ENCODE results near the gene MCM5.

Gene MCM5

DNA sequence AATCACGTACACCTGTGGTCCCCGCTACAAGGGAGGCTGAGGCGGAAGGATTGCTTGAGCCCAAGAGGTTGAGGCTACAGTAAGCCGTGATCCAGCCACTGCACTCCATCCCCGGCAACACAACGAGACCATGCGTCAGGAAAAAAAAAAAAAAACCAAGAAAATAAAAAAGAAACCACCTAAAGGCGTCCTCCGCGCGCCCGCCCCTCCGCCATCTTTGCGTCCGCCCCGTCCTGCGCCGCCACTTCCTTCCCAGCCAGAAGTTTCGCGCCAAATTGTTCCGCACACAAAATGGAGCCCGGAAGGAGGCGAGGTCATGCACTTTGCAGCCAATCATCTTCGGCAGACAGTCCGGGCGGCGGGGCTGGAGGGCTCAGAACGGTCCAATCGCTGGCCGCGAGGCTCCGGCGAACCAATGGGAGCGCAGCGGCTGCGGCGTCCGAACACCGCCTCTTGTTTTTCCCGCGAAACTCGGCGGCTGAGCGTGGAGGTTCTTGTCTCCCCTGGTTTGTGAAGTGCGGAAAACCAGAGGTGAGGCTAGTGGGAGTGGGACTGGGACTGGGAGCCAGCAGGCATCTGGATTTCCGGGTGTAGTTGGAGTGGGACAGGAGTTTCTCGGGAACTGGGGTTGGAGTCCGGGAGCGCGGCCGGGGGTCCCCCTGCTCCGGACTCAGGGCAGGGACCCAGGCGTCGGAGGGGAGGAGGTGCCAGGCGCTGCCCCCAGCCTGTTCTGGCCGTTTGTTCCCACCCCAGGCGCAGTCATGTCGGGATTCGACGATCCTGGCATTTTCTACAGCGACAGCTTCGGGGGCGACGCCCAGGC is at the start of gene MCM5:
TSS of gene MCM5 (plus strand) at position 463 of the 823 bp plus-strand sequence. CDS start at position 762, 299 bp downstream.
- TF ChIP-seq GATA3 (IDR thresholded peaks at IDR 0.05; ENCODE audit: low read depth, low read length) = no peak
- no peak for TF ChIP-seq GATA2 (IDR thresholded peaks at IDR 0.05; ENCODE audit: low read depth, low read length)

DNA sequence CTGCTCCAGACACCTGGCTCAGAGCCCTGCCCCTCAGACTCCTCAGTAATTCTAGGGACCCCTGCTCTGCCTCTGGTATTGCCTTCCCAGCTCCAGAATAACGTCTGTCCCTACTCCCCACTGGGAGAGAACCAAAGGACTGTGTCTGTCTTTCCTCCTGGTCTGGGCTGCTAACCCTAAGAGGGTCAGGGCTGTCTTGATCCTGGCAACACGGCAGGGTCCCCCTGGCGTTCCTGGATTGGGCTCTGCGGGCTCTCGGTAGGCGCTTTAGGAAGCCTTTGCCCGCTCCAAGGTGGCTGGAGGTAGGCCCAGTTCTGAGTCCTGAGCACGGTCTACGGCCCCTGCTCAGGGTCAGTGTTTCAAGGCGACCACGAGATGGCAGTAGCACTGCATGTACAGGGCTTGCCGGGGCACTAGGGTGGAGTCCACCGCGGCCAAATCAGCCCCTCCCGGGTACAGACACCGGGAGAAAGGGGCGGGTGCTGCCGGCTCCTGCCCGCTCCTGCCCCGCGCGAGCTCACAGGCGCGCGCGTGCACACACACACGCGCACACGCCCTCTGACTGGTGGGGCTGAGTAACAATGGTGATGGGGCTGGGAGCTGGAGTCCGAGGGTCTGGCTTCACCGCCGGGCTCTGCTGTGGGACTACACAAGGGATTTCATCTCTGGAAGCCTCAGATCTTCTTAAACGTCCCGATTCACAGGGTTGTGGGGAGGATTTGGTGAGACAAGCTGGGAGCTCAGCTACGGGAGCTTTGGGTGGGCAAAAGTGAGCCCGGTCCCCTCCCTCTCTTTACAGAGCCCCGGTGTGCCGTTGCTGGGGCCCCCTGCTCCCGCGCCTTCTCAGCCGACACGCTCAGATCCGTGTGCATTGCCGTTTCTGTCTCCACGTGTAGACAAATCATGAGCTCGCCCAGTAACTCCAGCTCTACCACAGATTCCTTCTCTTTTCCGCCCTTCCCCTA is 49.1 kb upstream of the MCM5 start:
- TF ChIP-seq GATA2 (IDR thresholded peaks at IDR 0.05; ENCODE audit: low read depth, low read length) = no peak
- TF ChIP-seq GATA3 (IDR thresholded peaks at IDR 0.05; ENCODE audit: low read depth, low read length) = no peak

DNA sequence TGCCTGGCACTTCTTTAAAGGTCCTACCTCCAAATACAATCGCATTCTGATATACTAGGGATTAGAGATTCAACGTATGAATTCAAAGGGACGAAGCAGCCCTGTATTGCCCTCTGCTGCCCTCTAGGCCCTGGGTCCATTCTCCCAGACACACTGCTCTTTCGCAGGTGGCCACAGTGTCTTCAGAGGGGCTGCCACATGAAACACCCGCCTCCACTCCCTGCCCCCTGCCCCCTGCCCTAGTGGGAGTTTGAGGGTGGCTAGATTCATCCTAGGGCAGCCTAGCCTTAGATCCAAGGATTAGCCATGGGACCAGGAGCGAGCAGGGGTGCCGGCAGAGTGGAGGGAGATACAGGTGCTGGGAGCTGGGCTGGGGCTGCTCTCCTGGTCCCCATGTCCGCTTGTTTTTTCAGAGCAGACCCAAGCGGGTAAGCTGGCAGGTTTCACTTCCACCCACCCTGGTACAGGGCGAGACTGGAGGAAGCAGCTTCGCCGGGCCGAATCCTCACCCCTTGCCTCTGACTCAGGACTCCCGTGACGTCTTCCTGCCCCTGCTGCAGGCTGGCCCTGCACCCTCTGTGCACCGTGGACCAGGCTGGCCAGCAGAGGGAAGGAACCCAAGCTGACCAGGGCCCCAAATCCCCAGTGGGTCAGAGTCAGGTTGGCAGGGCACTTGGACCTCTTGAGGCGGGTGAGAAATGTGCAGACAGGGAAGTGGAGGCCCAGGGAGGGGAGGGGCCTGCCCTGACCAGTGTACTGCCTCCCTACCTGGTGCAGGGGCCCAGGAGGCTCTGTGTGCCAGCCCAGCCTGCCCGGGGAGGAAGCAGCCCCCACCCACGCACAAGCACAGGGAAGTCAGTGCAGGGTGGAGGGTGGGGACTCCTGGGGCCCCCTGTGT is 47.5 kb upstream of the MCM5 start:
- TF ChIP-seq GATA2 (IDR thresholded peaks at IDR 0.05; ENCODE audit: low read depth, low read length) = no peak
- TF ChIP-seq GATA3 (IDR thresholded peaks at IDR 0.05; ENCODE audit: low read depth, low read length) = no peak

DNA sequence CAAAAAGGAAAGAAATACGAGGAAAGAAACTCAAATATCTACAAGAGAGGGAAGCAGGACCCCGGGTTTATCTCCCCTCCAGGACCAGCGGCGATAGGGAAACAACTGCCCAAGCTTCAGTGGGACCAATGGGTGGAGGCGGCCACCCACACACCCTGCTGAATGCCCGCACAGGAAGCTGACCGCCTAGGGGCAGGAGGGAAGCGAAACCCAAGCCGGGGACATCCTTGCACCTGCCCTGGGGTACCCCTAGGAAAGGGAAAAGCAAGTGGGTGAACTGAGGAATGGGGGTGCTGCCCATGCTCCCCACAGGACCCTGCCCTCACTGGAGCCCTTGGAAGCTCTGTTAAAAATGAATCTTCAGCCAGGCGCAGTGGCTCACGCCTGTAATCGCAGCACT is 46.6 kb upstream of the MCM5 start:
- TF ChIP-seq GATA2 (IDR thresholded peaks at IDR 0.05; ENCODE audit: low read depth, low read length) (no peak), GATA3 (IDR thresholded peaks at IDR 0.05; ENCODE audit: low read depth, low read length) (no peak)

DNA sequence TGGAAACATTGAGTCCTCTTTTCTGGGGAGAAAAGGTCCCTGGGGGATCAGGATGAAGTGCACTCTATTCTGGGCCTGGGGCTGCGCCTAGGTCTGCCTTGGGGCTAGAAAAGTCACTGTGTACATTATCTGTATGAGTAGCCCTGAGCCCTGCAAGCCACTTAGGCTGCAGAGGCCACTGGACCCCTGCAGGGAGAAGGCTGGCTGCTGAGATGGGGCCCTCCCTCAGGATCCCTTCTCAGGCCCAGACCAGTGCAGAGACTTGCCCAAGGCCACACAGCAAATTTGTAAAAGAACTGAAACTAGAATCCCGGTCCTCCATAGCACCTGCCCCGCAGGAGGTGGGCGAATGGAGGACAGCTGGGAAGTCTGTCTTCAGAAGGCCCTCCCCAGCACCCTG is 45.9 kb upstream of the MCM5 start:
- TF ChIP-seq GATA2 (IDR thresholded peaks at IDR 0.05; ENCODE audit: low read depth, low read length) = no peak
- TF ChIP-seq GATA3 (IDR thresholded peaks at IDR 0.05; ENCODE audit: low read depth, low read length) = no peak

DNA sequence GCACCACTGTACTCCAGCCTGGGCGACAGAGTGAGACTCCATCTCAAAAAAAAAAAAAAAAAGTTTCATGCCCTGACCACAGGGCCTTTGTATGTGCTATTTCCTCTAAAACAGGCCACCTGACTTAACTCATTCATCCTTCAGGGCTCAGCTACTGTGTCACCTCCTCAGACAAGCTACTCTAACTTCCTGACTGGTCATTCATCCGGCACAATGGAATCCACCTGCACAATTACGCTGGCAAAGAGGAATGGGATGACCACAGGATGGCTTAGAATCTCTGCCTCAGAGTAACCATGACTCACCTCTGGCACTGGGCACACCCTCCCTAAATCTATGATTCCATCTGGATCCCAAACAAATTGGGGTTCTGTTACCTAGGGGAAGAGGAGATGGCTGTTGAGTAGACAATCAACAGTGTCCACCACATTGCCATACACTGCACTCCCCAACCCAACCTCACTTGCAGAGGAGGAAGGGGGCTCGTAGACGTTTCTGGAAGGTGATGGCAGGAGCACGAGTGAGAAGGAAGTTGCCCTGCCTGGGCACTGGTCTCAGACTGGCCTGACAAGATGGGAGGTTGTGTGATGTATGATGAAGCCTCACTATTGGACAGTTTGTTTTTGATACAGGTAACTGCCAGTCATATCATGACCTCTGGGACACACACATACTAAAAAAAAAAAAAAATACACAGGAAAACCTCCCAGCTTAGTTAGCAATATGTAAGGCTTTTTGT is 41.9 kb upstream of the MCM5 start:
- TF ChIP-seq GATA2 (IDR thresholded peaks at IDR 0.05; ENCODE audit: low read depth, low read length) = no peak
- no peak for TF ChIP-seq GATA3 (IDR thresholded peaks at IDR 0.05; ENCODE audit: low read depth, low read length)

DNA sequence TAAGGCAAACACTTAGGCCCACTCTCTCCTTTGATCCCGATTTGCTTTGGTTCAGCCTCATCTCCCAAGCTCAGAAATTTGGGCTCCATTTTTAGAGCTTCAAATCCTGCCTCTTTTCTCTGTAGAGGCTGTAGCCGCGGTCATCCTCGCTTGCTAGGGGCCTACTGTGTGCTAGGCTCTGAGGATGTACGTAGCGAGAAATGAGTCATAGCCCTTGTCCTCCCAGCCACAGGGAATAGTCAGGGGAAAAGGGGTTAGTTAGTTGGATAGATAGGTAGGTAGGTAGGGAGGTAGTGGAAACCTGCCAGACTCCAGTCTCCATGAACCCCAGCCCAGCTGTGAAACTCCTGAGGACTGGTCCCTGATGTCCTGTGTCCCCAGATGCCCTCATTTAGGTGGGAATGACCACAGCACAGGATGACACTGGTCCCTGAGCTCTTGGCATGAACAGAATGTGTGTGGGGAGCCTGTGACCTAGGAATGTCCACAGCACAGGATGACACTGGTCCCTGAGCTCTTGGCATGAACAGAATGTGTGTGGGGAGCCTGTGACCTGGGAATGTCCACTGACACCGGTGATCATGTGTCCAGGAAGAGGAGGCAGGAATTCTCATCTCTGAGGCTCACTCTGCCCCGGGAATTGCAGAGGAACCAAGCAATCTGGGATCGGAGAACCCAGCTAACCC is 40.4 kb upstream of the MCM5 start:
- no peak for TF ChIP-seq GATA2 (IDR thresholded peaks at IDR 0.05; ENCODE audit: low read depth, low read length)
- no peak for TF ChIP-seq GATA3 (IDR thresholded peaks at IDR 0.05; ENCODE audit: low read depth, low read length)

DNA sequence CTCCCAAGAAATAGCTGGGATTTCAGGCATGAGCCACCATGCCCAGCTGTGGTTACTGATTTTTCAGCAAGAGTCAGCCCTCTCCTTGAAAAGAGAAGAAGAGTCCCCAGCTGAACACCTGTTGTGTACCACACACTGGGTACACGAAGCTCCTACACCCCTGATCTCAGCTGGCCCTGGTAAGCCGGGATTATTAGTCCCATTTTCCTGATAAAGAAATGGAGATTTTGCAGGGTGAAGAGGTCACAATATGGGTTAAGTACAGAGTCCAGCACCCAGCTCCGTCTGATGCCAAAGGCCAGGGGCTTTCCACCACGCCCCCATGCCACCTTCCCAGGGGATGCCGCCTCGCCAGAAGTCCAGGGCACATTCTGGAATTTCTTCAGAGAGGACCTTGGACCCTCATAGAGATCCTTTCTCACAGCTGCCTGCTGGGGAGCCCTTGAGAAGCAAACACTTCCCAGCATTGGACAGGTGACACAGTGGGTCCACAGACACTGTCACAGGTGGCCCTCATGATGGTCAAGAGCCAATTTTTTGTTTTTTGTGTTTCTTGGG is 38.9 kb upstream of the MCM5 start:
- TF ChIP-seq GATA2 (IDR thresholded peaks at IDR 0.05; ENCODE audit: low read depth, low read length) (no peak), GATA3 (IDR thresholded peaks at IDR 0.05; ENCODE audit: low read depth, low read length) (no peak)

DNA sequence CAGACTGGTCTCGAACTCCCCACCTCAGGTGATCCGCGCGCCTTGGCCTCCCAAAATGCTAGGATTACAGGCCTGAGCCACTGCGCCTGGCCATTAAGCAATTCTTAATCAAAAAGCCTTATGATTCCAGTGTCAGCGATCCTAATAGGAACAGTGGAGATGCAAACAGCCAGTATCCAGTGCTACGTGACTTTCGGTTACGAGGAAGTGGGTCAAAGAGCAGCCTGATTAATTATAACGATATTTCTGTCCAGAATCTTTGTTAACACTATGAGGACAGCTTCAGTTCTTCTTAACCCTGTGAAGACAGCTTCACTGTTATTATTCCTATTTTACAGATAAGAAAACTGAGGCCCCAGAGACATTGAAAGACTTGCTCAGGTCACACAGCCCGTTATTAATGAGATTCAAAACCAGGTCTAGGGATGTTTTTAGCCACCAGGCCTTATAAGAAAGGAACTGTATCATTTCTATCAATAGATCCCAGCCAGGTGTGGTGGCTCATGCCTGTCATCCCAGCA is 36.3 kb upstream of the MCM5 start:
- no peak for TF ChIP-seq GATA3 (IDR thresholded peaks at IDR 0.05; ENCODE audit: low read depth, low read length)
- no peak for TF ChIP-seq GATA2 (IDR thresholded peaks at IDR 0.05; ENCODE audit: low read depth, low read length)

DNA sequence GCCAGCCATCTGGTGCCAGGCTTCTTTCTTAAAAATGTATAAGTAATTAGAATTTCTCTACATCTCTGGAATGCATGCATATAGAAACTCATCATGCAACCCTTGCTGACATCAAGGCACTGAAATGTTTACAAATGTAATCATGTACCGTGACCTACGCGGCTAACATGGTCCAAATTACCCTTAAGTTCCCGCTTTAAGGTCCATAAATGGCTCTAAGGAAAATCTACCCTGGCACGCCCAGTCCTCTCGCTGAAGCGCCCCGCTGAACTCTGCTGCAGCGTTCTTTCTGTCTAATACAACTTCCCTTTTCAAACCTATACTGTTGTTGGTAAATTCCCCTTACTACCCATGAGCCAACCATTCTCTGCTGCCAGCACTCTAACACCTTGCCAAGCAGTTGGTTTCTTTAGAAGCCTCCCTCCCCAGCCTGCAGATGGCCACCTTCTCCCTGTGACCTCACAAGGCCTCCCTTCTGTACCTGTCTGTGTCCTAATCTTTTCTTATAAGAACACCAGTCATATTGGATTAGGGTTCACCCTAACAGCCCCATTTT is 32.5 kb upstream of the MCM5 start:
- no peak for TF ChIP-seq GATA2 (IDR thresholded peaks at IDR 0.05; ENCODE audit: low read depth, low read length)

DNA sequence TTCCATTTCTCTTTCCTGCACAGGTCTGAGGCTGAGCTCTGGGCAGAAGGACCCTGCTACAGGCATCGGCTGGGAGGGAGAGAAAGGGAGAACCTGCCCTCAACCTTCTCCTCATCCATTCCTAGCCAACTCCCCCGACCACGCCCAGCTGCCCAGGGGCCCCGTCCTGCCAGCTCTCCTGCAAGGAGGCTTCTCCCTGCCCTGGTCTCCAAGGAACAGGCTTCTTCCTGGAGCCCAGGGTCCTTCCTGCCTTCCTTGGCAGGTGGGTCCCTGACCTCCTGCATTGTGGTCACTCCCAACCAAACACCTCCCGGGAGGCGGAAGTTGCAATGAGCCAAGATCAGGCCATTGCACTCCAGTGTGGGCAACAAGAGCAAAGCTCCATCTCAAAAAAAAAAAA is 31.6 kb upstream of the MCM5 start:
- no peak for TF ChIP-seq GATA3 (IDR thresholded peaks at IDR 0.05; ENCODE audit: low read depth, low read length)
- TF ChIP-seq GATA2 (IDR thresholded peaks at IDR 0.05; ENCODE audit: low read depth, low read length) = no peak

DNA sequence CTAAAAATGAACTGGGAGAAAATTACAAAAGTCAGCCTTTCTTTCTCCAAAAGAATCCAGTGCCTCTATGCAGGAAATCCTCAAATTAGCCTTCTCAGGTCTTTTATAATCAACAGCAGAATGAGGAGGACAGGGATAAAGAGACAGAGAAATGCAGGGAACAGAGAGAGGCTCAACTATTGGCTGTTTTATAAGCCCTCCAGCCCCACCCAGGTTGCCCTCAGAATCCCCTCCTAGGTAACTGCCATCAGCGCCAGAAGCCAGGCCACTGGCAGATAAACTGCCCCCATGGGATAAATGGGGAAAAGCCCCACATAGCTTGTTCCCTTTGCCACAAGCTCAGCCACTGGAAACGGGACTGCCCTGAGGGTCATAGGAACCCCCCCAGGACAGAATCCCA is 29.9 kb upstream of the MCM5 start:
- TF ChIP-seq GATA3 (IDR thresholded peaks at IDR 0.05; ENCODE audit: low read depth, low read length) (no peak), GATA2 (IDR thresholded peaks at IDR 0.05; ENCODE audit: low read depth, low read length) (no peak)

All from SH-SY5Y (cell line).